Endothelial cell (in vitro differentiated cells): ENCODE data around the gene MS4A2. TPM values are rescaled to one million over a fixed set of nuclear protein-coding genes. Genes with fewer than 3 reads are reported as not detected.
"Not testable (repeated sequence)": the region's sequence is repeated elsewhere in the genome, so short reads cannot be mapped to it uniquely, and the experiment has no call there.

ENCODE experiments used
- DNase-seq: peaks from one replicate; pipeline ENCODE4 v3.0.0; 2021; ENCODE audit warnings: low spot score
- H3K27ac Mint-ChIP-seq: one replicate; pipeline ENCODE4 v1.8.0; 2021; ENCODE audit warnings: mixed read lengths, inconsistent platforms; ENCODE audit not compliant: unreplicated experiment
- H3K27me3 Mint-ChIP-seq: one replicate; pipeline ENCODE4 v1.8.0; 2021; ENCODE audit warnings: mild to moderate bottlenecking, moderate library complexity, mixed read lengths, inconsistent platforms; ENCODE audit not compliant: unreplicated experiment
- H3K36me3 Mint-ChIP-seq: one replicate; pipeline ENCODE4 v1.8.0; 2021; ENCODE audit warnings: mild to moderate bottlenecking, low read depth, mixed read lengths, inconsistent platforms; ENCODE audit not compliant: unreplicated experiment
- H3K4me1 Mint-ChIP-seq: one replicate; pipeline ENCODE4 v1.8.0; 2021; ENCODE audit warnings: mild to moderate bottlenecking, mixed read lengths, inconsistent platforms; ENCODE audit not compliant: unreplicated experiment
- H3K4me3 Mint-ChIP-seq: one replicate; pipeline ENCODE4 v1.8.0; 2021; ENCODE audit warnings: mild to moderate bottlenecking, mixed read lengths, inconsistent platforms; ENCODE audit not compliant: unreplicated experiment
- H3K9me3 Mint-ChIP-seq: one replicate; pipeline ENCODE4 v1.8.0; 2021; ENCODE audit warnings: mixed read lengths, inconsistent platforms; ENCODE audit not compliant: unreplicated experiment
- CTCF ChIP-seq: fragments of 200-600 bp; sonication (generic); IDR thresholded peaks from one replicate; pipeline ENCODE4 v1.5.0; 2021; ENCODE audit warnings: antibody characterized with exemption; ENCODE audit not compliant: unreplicated experiment
- total RNA-seq: library from RNA; stranded (reverse); fragmentation: NEBNext Ultra II Directional; extraction: Animal tissue kit (Norgen Biotek cat#: 25700); gene quantifications from one replicate; pipeline ENCODE4 v1.2.1, GENCODE V29; 2021; ENCODE audit not compliant: unreplicated experiment

Gene MS4A2
- total RNA-seq, 1 donor from 2014 or later, result 0.10 TPM

GRCh38 chr11:60125956-60126585 is 37.6 kb downstream of the MS4A2 start:
- H3K9me3 Mint-ChIP-seq, result no peaks in the 10 kb centered on the region
- no peak for DNase-seq
- H3K4me1 Mint-ChIP-seq, result peaks cover 10% of the 10 kb centered on the region
- no peak for TF ChIP-seq CTCF
- H3K4me3 Mint-ChIP-seq, result no peak overlapping the region
- H3K36me3 Mint-ChIP-seq, result no peaks in the 10 kb centered on the region
- H3K27me3 Mint-ChIP-seq, result no peaks in the 10 kb centered on the region
- H3K27ac Mint-ChIP-seq, result no peak overlapping the region

GRCh38 chr11:60127311-60127811 is 38.9 kb downstream of the MS4A2 start:
- H3K9me3 Mint-ChIP-seq, result no peaks in the 10 kb centered on the region
- no peak for DNase-seq
- no peak overlapping the region for H3K4me3 Mint-ChIP-seq
- no peaks in the 10 kb centered on the region for H3K36me3 Mint-ChIP-seq
- H3K4me1 Mint-ChIP-seq, result peaks cover 10% of the 10 kb centered on the region
- no peak overlapping the region for H3K27ac Mint-ChIP-seq
- no peak for TF ChIP-seq CTCF
- H3K27me3 Mint-ChIP-seq, result no peaks in the 10 kb centered on the region

GRCh38 chr11:60128376-60128775 is 39.9 kb downstream of the MS4A2 start:
- H3K36me3 Mint-ChIP-seq, result no peaks in the 10 kb centered on the region
- peaks cover 10% of the 10 kb centered on the region for H3K4me1 Mint-ChIP-seq
- H3K9me3 Mint-ChIP-seq, result no peaks in the 10 kb centered on the region
- no peak overlapping the region for H3K27ac Mint-ChIP-seq
- no peaks in the 10 kb centered on the region for H3K27me3 Mint-ChIP-seq
- TF ChIP-seq CTCF, result no peak
- DNase-seq, result no peak
- H3K4me3 Mint-ChIP-seq, result no peak overlapping the region

- H3K4me1 Mint-ChIP-seq, H3K36me3 Mint-ChIP-seq, H3K4me3 Mint-ChIP-seq, H3K27ac Mint-ChIP-seq, DNase-seq, H3K9me3 Mint-ChIP-seq, H3K27me3 Mint-ChIP-seq: not testable (repeated sequence)
Observed at GRCh38 chr11:60128866-60129265, 40.4 kb downstream of the MS4A2 start.

GRCh38 chr11:60129853-60130252 is 41.4 kb downstream of the MS4A2 start:
- peaks cover 5% of the 10 kb centered on the region for H3K4me1 Mint-ChIP-seq
- TF ChIP-seq CTCF, result no peak
- DNase-seq, result no peak
- H3K9me3 Mint-ChIP-seq, result no peaks in the 10 kb centered on the region
- no peaks in the 10 kb centered on the region for H3K27me3 Mint-ChIP-seq
- no peak overlapping the region for H3K4me3 Mint-ChIP-seq
- no peaks in the 10 kb centered on the region for H3K36me3 Mint-ChIP-seq
- no peak overlapping the region for H3K27ac Mint-ChIP-seq
